GM15510 (cell line): ENCODE data around the gene RSRP1.
"Not testable (repeated sequence)": the region's sequence is repeated elsewhere in the genome, so short reads cannot be mapped to it uniquely, and the experiment has no call there.

ENCODE experiments used
- POLR2A ChIP-seq: IDR thresholded peaks from 3 replicates; pipeline ENCODE4 v1.6.1; 2011; ENCODE audit warnings: borderline replicate concordance; ENCODE audit not compliant: insufficient read length; ENCODE audit errors: extremely low read depth

The RSRP1 gene

GRCh38 chr1:25247024-25247828 is at the start of gene RSRP1:
Gene RSRP1, minus strand, starts transcription at chr1:25247454. Its CDS starts 491 bp downstream, at chr1:25246963.
- peak; percentile 100 for TF ChIP-seq POLR2A

DNA sequence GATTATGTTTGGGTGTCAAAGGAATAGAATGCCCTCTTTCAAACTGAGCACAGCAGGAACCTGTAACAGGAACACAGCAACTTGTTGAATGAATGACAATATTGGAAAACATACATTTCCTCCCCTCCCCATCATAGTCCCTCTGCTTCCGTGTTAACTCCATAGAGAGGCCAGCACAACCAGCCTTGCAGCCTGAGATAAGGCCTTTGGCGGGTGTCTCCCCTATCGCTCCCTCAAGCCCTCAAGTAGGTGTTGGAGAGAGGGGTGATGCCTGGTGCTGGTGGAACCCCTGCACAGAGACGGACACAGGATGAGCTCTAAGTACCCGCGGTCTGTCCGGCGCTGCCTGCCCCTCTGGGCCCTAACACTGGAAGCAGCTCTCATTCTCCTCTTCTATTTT is 25.0 kb upstream of the RSRP1 start, which contains the start of gene RHD:
Gene RHD, plus strand, starts transcription at position 272 of the 400 bp plus-strand sequence. Its CDS starts 39 bp downstream, at position 311.
- TF ChIP-seq POLR2A = not testable (repeated sequence)

DNA sequence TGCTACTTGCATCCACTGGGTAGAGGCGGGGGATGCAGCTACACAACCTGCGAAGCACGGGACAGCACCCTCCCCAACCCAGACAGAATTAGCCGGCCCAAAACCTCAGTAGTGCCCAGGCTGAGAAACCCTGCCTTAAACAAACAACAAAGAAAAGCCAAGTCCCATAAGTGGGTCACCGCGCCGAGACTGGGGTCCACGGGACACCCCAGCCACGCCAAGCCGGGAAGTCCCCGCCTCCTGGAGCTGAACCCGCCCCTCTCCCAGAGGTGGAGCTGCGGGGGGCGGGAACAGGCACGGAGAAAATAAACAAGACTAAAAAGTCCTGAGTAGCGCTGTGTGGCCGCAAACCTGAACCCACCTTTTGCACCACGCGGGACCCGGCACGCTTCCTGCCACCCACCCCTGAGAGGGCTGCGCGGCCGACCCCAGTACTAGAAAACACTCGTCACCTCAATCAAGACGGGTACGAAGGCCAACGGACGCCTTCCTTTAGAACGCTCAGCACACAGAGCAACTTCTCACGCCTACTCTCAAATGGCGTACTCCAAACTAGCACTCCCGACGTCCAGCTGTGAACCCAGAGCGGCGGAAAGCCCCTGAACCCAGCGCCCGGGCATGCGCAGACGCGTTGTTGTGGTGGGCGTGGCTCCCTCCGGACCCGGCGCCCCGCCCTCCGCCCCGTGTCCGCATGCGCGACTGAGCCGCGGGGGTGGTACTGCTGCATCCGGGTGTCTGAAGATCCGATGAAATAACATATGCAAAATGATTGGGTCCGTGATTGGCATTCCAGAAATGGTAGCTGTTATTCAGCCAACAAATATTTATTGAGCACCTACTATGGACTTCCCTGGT is 20.3 kb upstream of the RSRP1 start:
- TF ChIP-seq POLR2A = peak; percentile 19

DNA sequence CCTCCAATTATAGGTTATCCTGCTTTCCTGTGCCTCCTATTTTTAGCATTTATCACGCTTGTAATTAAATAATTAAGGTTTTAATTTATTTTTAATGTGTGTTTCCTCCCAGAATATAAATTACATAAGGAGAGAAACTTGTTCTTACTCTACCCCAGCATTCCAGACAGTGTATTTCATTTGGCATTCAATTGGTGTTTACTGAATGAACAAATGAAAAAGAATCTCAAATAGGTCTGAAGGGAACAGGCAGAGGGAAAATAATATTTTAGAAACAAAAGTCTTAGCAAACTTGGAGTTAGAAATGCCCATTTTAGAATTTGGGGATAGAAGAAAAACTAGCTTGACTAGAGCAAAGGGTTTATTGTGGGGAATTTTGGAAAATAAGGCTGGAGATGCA is 9.9 kb upstream of the RSRP1 start:
- TF ChIP-seq POLR2A = no peak

- no peak for TF ChIP-seq POLR2A
These were observed 9.3 kb upstream of the RSRP1 start for GRCh38 chr1:25256578-25256965.

- no peak for TF ChIP-seq POLR2A
These were observed 8.7 kb upstream of the RSRP1 start for GRCh38 chr1:25255706-25256577.

DNA sequence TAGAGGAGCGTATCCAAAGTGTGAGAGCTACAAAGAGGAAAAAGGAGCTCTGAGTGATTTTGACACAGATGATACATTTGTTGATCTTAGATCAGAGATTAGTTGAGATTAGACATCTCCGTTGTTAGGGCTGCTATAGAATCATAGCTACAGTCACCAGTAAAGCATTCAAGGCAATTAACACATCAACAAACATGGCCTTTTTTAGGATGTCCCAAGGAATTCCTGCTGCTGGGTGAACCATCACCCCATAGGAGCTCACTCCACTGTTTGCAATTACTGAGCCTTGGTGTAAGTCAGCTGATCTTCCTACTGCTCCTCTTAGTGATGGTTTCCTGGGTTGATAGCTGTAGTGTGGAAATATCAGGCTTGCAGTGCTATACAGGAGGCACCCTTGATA is 6.7 kb upstream of the RSRP1 start:
- TF ChIP-seq POLR2A = no peak

DNA sequence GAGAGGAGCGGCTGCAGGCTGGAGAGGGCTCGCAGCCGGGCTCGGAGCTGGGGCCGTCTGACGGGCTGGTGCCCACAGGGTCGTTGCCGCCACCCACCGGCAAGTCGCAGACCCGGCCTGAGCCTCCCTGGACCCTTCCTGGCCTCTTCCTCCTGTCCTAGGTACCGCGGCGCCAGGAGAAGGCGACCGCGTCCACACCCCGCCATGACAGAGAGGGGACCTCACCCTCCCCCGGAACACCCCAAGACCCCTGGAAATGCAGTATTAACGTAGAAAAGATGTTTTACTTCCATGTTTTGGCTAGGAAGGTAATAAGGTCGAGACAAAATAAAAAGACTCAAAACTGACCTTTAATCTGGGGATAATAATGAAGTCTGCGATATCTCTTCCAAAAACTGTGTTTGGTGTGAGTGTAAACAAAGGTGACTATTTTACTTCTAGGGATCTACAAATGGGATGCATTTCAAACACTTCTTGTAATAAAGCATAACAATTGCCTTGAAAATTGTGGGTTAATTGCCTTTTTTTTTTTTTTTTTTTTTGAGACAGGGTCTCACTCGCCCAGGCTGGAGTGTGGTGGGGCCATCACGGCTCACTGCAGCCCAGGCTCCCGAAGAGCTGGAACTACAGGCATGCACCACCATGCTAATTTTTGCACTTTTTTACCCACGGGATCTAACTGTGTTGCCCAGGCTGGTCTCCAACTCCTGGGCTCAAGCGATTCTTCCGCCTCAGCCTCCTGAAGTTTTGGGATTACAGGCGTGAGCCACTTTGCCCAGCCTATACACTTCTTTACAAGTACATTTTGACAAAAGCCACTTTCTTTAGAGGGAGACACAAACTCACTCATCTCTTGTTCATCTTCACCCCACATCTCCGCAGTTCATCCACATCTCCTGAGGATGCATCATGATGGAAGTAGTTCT is 838 bp upstream of the RSRP1 start:
- TF ChIP-seq POLR2A = no peak

DNA sequence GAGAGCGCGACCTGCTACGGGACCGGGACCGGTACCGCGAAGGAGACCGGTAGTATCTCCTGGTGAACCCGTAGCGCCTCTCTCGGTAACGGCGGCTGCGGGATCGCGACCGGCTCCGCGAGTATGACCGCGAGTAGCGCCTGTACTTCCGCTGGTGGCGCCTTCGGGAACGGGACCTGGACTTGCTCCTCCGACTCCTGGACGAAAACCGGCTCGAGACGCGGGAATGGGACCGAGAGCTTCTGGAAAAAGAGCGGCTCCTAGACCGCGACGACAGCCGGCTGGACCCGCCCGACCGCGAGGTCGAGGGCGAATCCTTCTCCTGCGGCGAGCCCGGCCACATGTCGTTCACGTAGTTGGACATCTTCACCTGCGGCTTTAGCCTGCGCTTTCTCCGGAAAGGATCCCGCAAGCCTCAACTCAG is 642 bp downstream of the RSRP1 start:
- no peak for TF ChIP-seq POLR2A

DNA sequence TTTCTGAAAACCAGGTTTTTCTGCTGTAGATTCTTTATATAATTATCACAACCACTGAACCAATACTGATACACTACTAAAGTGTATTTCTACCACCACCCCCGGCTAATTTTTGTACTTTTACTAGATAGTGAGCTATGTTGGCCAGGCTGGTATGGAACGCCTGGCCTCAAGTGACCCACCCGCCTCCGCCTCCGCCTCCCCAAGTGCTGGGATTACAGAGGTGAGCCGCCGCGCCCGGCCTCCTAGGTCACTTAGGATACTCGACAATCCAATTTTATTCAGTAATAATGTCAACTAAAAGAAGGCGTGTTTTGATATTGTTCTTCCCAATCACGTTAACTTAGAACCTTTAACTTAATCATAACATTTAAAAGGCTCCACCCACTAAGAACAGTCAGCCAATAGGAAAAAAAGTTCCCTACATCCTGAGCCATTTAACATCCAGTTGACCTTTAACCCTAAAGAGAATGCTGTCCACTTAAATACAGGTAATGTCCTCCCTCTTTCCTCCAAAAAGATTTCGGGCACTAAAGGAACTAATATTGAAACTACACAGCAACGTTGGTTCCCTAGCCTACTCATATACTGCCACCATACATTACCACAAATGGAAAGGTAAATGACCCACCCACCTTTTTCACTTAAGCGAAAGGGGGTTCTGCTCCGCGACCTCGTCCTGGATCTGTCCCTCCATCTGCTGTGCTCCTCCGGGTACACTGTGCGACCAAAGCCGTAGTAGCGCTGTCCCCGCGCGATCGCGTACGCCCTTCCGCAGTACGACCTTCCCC is 1.2 kb downstream of the RSRP1 start:
- no peak for TF ChIP-seq POLR2A

DNA sequence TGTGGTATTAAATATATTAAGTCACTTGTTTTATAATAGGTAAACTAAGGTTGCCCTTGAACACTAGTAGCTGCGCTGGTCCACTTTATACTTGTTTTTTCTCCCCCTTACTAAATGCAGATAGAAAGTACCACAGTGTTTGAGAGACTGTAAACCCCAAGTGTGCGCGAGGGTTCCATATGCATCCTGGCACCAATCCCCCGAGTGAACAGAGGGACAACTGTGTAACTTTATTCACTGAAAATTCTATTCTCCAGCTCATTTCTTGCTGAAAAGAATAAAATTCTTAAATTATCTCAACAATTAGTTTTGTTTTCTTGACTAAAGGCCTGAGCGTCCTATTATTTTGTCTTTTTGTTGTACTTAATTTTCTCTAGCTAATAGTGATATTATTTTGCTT is 1.9 kb downstream of the RSRP1 start:
- no peak for TF ChIP-seq POLR2A

- no peak for TF ChIP-seq POLR2A
These were observed 3.3 kb downstream of the RSRP1 start for GRCh38 chr1:25243907-25244306.
